Mesenchymal stem cell (in vitro differentiated cells and primary cell): ENCODE measurements around the gene ADGRL3.

Experiments
- DNase-seq: peaks from one replicate; pipeline ENCODE4 v3.0.0-alpha.2; 2013
- H2AFZ ChIP-seq: one replicate; pipeline ENCODE4 v1.6.1; 2013; ENCODE audit warnings: low read depth, mild to moderate bottlenecking, control low read depth, inconsistent platforms, low read length, moderate library complexity
- H2AK5ac ChIP-seq: 2 replicates; pipeline ENCODE4 v1.6.1; 2013; ENCODE audit warnings: low read length, moderate library complexity, mild to moderate bottlenecking, inconsistent platforms; ENCODE audit not compliant: severe bottlenecking
- H2BK120ac ChIP-seq: one replicate; pipeline ENCODE4 v1.6.1; 2013; ENCODE audit warnings: low read depth, mild to moderate bottlenecking, inconsistent platforms, low read length, moderate library complexity
- H2BK12ac ChIP-seq, 2 experiments: one replicate each; pipeline ENCODE4 v1.6.1; 2013; ENCODE audit warnings: inconsistent platforms in 2 of 2, low read length in 2 of 2, mild to moderate bottlenecking in 2 of 2, moderate library complexity in 2 of 2, control low read depth in 1 of 2
- H2BK15ac ChIP-seq: one replicate; pipeline ENCODE4 v1.6.1; 2013; ENCODE audit warnings: mild to moderate bottlenecking, low read depth, inconsistent platforms; ENCODE audit not compliant: poor library complexity, severe bottlenecking
- H2BK5ac ChIP-seq: 2 replicates; pipeline ENCODE4 v1.6.1; 2013; ENCODE audit warnings: low read depth, mild to moderate bottlenecking, low read length, control low read depth, inconsistent platforms; ENCODE audit not compliant: poor library complexity, severe bottlenecking
- H3K14ac ChIP-seq, 2 experiments: one replicate each; pipeline ENCODE4 v1.6.1; 2013; ENCODE audit warnings: inconsistent platforms in 2 of 2, low read length in 2 of 2, control low read depth in 1 of 2, mild to moderate bottlenecking in 1 of 2, moderate library complexity in 1 of 2
- H3K18ac ChIP-seq, 2 experiments: one replicate each; pipeline ENCODE4 v1.6.1; 2013; ENCODE audit warnings: inconsistent platforms in 2 of 2, low read length in 2 of 2, control low read depth in 1 of 2, low read depth in 1 of 2, mild to moderate bottlenecking in 1 of 2
- H3K23ac ChIP-seq, 2 experiments: one replicate each; pipeline ENCODE4 v1.6.1; 2013; ENCODE audit warnings: inconsistent platforms in 2 of 2, low read length in 2 of 2, mild to moderate bottlenecking in 2 of 2, moderate library complexity in 2 of 2, control low read depth in 1 of 2
- H3K27ac ChIP-seq: 2 replicates; pipeline ENCODE4 v1.5.1; 2013; ENCODE audit warnings: mild to moderate bottlenecking, moderate library complexity, low read length, control low read depth, inconsistent platforms; ENCODE audit not compliant: poor library complexity, severe bottlenecking
- H3K27me3 ChIP-seq, 2 experiments: 2 replicates each; pipeline versions ENCODE4 v1.6.1 to v1.7.0; 2013; ENCODE audit warnings: low read length in 2 of 2, mild to moderate bottlenecking in 2 of 2, moderate library complexity in 2 of 2, control low read depth in 1 of 2, inconsistent platforms in 1 of 2; ENCODE audit not compliant: control insufficient read depth in 1 of 2, insufficient read depth in 1 of 2
- H3K36me3 ChIP-seq, 2 experiments: 2 replicates each; pipeline versions ENCODE4 v1.6.1 to v1.7.0; 2013; ENCODE audit warnings: low read length in 2 of 2, control low read depth in 1 of 2, inconsistent platforms in 1 of 2, low read depth in 1 of 2, mild to moderate bottlenecking in 1 of 2; ENCODE audit not compliant: insufficient read depth in 2 of 2, control insufficient read depth in 1 of 2
- H3K4ac ChIP-seq, 2 experiments: one replicate each; pipeline ENCODE4 v1.6.1; 2013; ENCODE audit warnings: inconsistent platforms in 2 of 2, low read length in 2 of 2, mild to moderate bottlenecking in 2 of 2, moderate library complexity in 2 of 2, control low read depth in 1 of 2, low read depth in 1 of 2
- H3K4me1 ChIP-seq: 2 replicates; pipeline ENCODE4 v1.6.1; 2013; ENCODE audit warnings: low read depth, low read length, control low read depth; ENCODE audit not compliant: control insufficient read depth, insufficient read depth
- H3K4me2 ChIP-seq: 2 replicates; pipeline ENCODE4 v1.6.1; 2013; ENCODE audit warnings: low read length, mild to moderate bottlenecking, inconsistent platforms; ENCODE audit not compliant: poor library complexity, severe bottlenecking
- H3K4me3 ChIP-seq, 2 experiments: 2 replicates each; pipeline versions ENCODE4 v1.5.1 to v1.7.0; 2013; ENCODE audit warnings: low read length in 2 of 2, mild to moderate bottlenecking in 2 of 2, control low read depth in 1 of 2, low read depth in 1 of 2; ENCODE audit not compliant: insufficient read depth in 1 of 2
- H3K79me1 ChIP-seq: replicated peaks from 2 replicates; pipeline ENCODE4 v1.6.1; 2013; ENCODE audit warnings: mild to moderate bottlenecking, control low read depth, low read length, inconsistent platforms; ENCODE audit not compliant: poor library complexity, severe bottlenecking
- H3K9ac ChIP-seq: 2 replicates; pipeline ENCODE4 v1.7.0; 2013; ENCODE audit warnings: mild to moderate bottlenecking, low read length, moderate library complexity
- H3K9me3 ChIP-seq: 2 replicates; pipeline ENCODE4 v1.7.0; 2013; ENCODE audit warnings: mild to moderate bottlenecking, low read length; ENCODE audit not compliant: control insufficient read depth
- H4K8ac ChIP-seq: one replicate; pipeline ENCODE4 v1.6.1; 2013; ENCODE audit warnings: inconsistent platforms, mild to moderate bottlenecking, low read length, moderate library complexity
- H4K91ac ChIP-seq: one replicate; pipeline ENCODE4 v1.6.1; 2013; ENCODE audit warnings: mild to moderate bottlenecking, low read length, inconsistent platforms
- WGBS: methylation state at CpG from one replicate; pipeline ENCODE4 v1.1.7; 2013; ENCODE audit warnings: mixed read lengths; 5-methylcytosine and 5-hydroxymethylcytosine counted together

ADGRL3 gene

DNA sequence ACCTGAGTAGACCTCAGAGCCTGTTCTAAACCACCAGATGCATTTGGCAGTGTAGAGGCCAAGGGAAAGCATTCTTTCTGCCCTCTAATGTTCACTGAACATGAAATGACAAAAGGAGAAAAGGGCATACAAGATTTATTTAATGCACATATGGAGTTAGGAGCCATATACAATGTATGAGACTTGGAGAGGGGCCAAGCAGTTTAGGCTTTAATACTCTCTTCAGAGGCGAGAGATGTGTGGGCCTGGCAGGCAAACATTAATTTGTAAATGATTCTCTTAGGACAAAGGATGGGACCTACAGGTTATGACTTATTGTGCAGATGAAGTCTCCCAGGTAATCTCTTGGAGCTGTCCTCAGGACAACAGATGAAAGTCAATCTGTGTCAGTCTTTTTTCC is 631.9 kb downstream of the ADGRL3 start:
- H2BK5ac ChIP-seq = no peak overlapping the region
- no peaks in the 10 kb centered on the region for H3K9me3 ChIP-seq

DNA sequence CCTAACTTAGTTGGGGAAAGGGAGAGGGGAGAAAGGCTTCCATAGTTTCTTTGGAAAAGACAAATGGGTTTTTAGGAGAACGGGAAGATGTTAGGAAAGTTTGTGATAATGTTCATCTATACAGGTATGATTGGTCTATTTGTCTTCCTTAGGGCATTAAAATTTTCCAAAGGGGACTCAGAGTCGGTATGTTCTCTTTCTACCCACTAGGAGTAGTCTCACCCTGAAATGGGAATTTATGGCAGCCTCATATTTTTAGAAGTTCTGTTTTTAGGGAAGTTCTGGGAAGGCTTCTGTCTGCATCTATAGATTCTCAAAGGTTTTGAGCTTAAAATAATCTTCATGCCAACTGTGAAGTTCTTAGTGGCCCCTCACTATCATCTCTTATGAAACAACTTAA is 637.3 kb downstream of the ADGRL3 start:
- Histone ChIP-seq H3K4me1 (no peaks in the 10 kb centered on the region), H3K36me3 (no peaks in the 10 kb centered on the region), H3K4me2 (no peak overlapping the region), H2BK15ac (no peak overlapping the region), H2AK5ac (no peak overlapping the region), H3K79me1 (no peaks in the 10 kb centered on the region), H3K14ac (no peak overlapping the region), H3K23ac (no peak overlapping the region), H3K18ac (no peak overlapping the region), H3K4ac (no peak overlapping the region), H2BK120ac (no peak overlapping the region), H4K8ac (no peak overlapping the region), H3K9me3 (no peaks in the 10 kb centered on the region), H3K9ac (no peak overlapping the region), H3K27me3 (no peaks in the 10 kb centered on the region), H2BK12ac (no peak overlapping the region), H2BK5ac (no peak overlapping the region), H3K4me3 (no peak overlapping the region), H2AFZ (no peak overlapping the region), H3K27ac (no peak overlapping the region), H4K91ac (no peak overlapping the region)
- no peak for DNase-seq
- WGBS = 74% methylated on average over 2 of the region's 2 CpGs

More for the DNA sequence above, 631.9 kb downstream of the ADGRL3 start:
- Histone ChIP-seq H2BK12ac (no peak overlapping the region), H3K18ac (no peak overlapping the region), H3K4me3 (no peak overlapping the region), H2BK15ac (no peak overlapping the region), H3K27ac (no peak overlapping the region), H3K4me2 (no peak overlapping the region), H3K27me3 (no peaks in the 10 kb centered on the region), H3K79me1 (no peaks in the 10 kb centered on the region), H2AK5ac (no peak overlapping the region), H3K36me3 (no peaks in the 10 kb centered on the region), H3K23ac (no peak overlapping the region), H4K91ac (no peak overlapping the region), H3K9ac (no peak overlapping the region), H2BK120ac (no peak overlapping the region), H2AFZ (no peak overlapping the region), H3K4ac (no peak overlapping the region), H4K8ac (no peak overlapping the region), H3K4me1 (no peaks in the 10 kb centered on the region), H3K14ac (no peak overlapping the region)
- no peak for DNase-seq
- WGBS = 89% methylated on average over 1 of the region's 1 CpG

DNA sequence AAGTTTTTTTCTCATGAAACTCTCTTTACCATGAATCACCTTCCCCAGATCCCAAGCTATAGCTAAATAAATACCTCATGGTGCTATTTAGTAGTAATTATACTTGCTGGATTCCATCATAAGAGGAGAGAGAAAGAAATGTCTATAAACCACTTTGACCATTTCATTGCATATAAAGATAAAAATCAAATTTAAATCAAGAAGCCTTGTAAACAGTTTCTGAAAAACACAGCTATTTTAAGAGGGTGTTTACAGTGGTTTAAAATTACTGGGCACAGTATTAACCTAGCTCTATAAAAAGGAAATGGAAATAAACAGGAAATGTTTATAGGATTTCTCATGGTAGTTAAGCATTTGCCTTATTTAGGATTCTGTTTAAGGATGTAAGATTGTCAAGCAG is 637.9 kb downstream of the ADGRL3 start:
- Histone ChIP-seq H3K23ac (no peak overlapping the region), H2BK5ac (no peak overlapping the region)
- DNase-seq = peak; percentile 37

DNA sequence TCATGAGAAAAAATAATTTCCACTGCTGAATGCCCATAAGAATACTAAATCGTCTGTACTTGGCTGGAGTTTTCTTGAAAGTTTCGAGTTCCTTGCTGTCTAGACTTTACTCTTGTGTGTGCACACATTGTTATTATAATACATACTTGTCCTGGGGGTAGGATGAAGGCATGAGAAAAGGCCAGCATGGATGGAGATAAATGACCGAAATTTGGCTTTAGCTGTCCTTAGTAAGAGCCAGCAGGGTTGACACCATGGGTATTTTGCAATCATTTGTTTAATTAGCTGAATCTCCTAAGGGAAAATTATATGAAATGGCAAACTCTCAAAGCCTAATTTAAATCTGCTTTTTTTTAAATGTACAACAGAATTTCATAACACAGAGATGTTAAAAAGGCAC is 641.6 kb downstream of the ADGRL3 start:
- no peak overlapping the region for H3K14ac ChIP-seq
- H2AK5ac ChIP-seq = no peak overlapping the region
- H3K9me3 ChIP-seq = no peaks in the 10 kb centered on the region
- no peak overlapping the region for H2BK12ac ChIP-seq
- no peaks in the 10 kb centered on the region for H3K36me3 ChIP-seq
- H3K23ac ChIP-seq = no peak overlapping the region
- H3K4me3 ChIP-seq = no peak overlapping the region
- 100% methylated on average over 1 of the region's 3 CpGs for WGBS
- no peak for DNase-seq
- no peak overlapping the region for H2BK15ac ChIP-seq
- H3K27me3 ChIP-seq = no peaks in the 10 kb centered on the region
- no peak overlapping the region for H2AFZ ChIP-seq
- H3K4ac ChIP-seq = no peak overlapping the region
- H2BK5ac ChIP-seq = no peak overlapping the region
- H2BK120ac ChIP-seq = no peak overlapping the region
- H4K91ac ChIP-seq = no peak overlapping the region
- H3K18ac ChIP-seq = no peak overlapping the region
- no peak overlapping the region for H3K9ac ChIP-seq
- H3K4me1 ChIP-seq = no peaks in the 10 kb centered on the region
- no peaks in the 10 kb centered on the region for H3K79me1 ChIP-seq
- H3K4me2 ChIP-seq = no peak overlapping the region
- no peak overlapping the region for H3K27ac ChIP-seq
- no peak overlapping the region for H4K8ac ChIP-seq

More for the DNA sequence above, 637.9 kb downstream of the ADGRL3 start:
- Histone ChIP-seq H4K91ac (no peak overlapping the region), H2AFZ (no peak overlapping the region), H2BK12ac (no peak overlapping the region), H3K9ac (no peak overlapping the region), H3K18ac (no peak overlapping the region), H3K14ac (no peak overlapping the region), H3K4me3 (no peak overlapping the region), H3K9me3 (no peaks in the 10 kb centered on the region), H3K36me3 (no peaks in the 10 kb centered on the region), H3K27me3 (no peaks in the 10 kb centered on the region), H3K4me2 (no peak overlapping the region), H4K8ac (no peak overlapping the region), H2BK120ac (no peak overlapping the region), H3K27ac (no peak overlapping the region), H3K79me1 (no peaks in the 10 kb centered on the region), H2AK5ac (no peak overlapping the region), H3K4me1 (no peaks in the 10 kb centered on the region), H2BK15ac (no peak overlapping the region), H3K4ac (no peak overlapping the region)
